ENCODE measurements around the gene APC2.

Gene APC2

GRCh38 chr19:1483131-1483978 lies 33.4 kb downstream of the APC2 start:
- no peak for DNase-seq (ENCODE audit: low read depth)
- no peak for TF ChIP-seq CTCF (IDR thresholded peaks at IDR 0.05; ENCODE audit: insufficient read depth, low read depth, low read length, missing control alignments)
- no peak overlapping the region for H3K4me3 ChIP-seq (ENCODE audit: low read depth, low read length)

- no peak overlapping the region for H3K4me3 ChIP-seq (ENCODE audit: low read depth, low read length)
- no peak for TF ChIP-seq CTCF (IDR thresholded peaks at IDR 0.05; ENCODE audit: insufficient read depth, low read depth, low read length, missing control alignments)
- no peak for DNase-seq (ENCODE audit: low read depth)
These were observed 34.1 kb downstream of the APC2 start for GRCh38 chr19:1483979-1484428.

GRCh38 chr19:1486720-1487575 lies 37.0 kb downstream of the APC2 start:
- no peak for TF ChIP-seq CTCF (IDR thresholded peaks at IDR 0.05; ENCODE audit: insufficient read depth, low read depth, low read length, missing control alignments)
- DNase-seq (ENCODE audit: low read depth) = no peak
- no peak overlapping the region for H3K4me3 ChIP-seq (ENCODE audit: low read depth, low read length)

GRCh38 chr19:1487576-1488281 lies 37.8 kb downstream of the APC2 start:
- H3K4me3 ChIP-seq (ENCODE audit: low read depth, low read length) = no peak overlapping the region
- TF ChIP-seq CTCF (IDR thresholded peaks at IDR 0.05; ENCODE audit: insufficient read depth, low read depth, low read length, missing control alignments) = no peak
- no peak for DNase-seq (ENCODE audit: low read depth)

GRCh38 chr19:1488282-1488601 lies 38.3 kb downstream of the APC2 start:
- H3K4me3 ChIP-seq (ENCODE audit: low read depth, low read length) = no peak overlapping the region
- DNase-seq (ENCODE audit: low read depth) = no peak
- no peak for TF ChIP-seq CTCF (IDR thresholded peaks at IDR 0.05; ENCODE audit: insufficient read depth, low read depth, low read length, missing control alignments)

- peak overlapping the region; percentile 54 for H3K4me3 ChIP-seq (ENCODE audit: low read depth, low read length)
- no peak for DNase-seq (ENCODE audit: low read depth)
- no peak for TF ChIP-seq CTCF (IDR thresholded peaks at IDR 0.05; ENCODE audit: insufficient read depth, low read depth, low read length, missing control alignments)
These were observed 39.8 kb downstream of the APC2 start for GRCh38 chr19:1489463-1490310.

Measured in GM12865 (cell line).